NCI-H748 (cell line): Measurements from ENCODE around the gene CARD6.
A peak's percentile ranks its signal among the peaks of the same experiment; 100 is the strongest.
"Not testable (repeated sequence)": the region's sequence is repeated elsewhere in the genome, so short reads cannot be mapped to it uniquely, and the experiment has no call there.

Experiments used
- DNase-seq: peaks from one replicate; lab custom pipeline; 2025; ENCODE audit not compliant: unreplicated experiment; lab: John Stamatoyannopoulos, UW

The CARD6 gene

GRCh38 chr5:40869384-40869783 lies 28.2 kb downstream of the CARD6 start:
- no peak for DNase-seq

- DNase-seq: no peak
These were observed 30.0 kb downstream of the CARD6 start for GRCh38 chr5:40871177-40871576.

- not testable (repeated sequence) for DNase-seq
These were observed 31.1 kb downstream of the CARD6 start for GRCh38 chr5:40872253-40872652.

GRCh38 chr5:40873286-40873880 lies 32.2 kb downstream of the CARD6 start:
- DNase-seq: no peak

GRCh38 chr5:40875958-40876357 lies 34.8 kb downstream of the CARD6 start:
- DNase-seq: no peak

GRCh38 chr5:40877371-40877988 lies 36.3 kb downstream of the CARD6 start:
- no peak for DNase-seq

GRCh38 chr5:40879163-40879942 lies 38.2 kb downstream of the CARD6 start:
- DNase-seq: peak; percentile 56

GRCh38 chr5:40882291-40882690 lies 41.1 kb downstream of the CARD6 start:
- DNase-seq: no peak

- not testable (repeated sequence) for DNase-seq
These were observed 41.9 kb downstream of the CARD6 start for GRCh38 chr5:40883051-40883450.

- DNase-seq: peak; percentile 58
These were observed 54.6 kb downstream of the CARD6 start for GRCh38 chr5:40895440-40896425.

GRCh38 chr5:40904205-40904993 lies 63.2 kb downstream of the CARD6 start:
- peak; percentile 89 for DNase-seq

- DNase-seq: no peak
These were observed 63.8 kb downstream of the CARD6 start for GRCh38 chr5:40904994-40905306.

- peak; percentile 75 for DNase-seq
These were observed 65.2 kb downstream of the CARD6 start for GRCh38 chr5:40906351-40906751.

- DNase-seq: no peak
These were observed 68.1 kb downstream of the CARD6 start, which contains the start of gene C7 for GRCh38 chr5:40909264-40909663. Gene C7 (plus strand): TSS chr5:40909497. CDS start chr5:40909611, 114 bp downstream.

- DNase-seq: no peak
These were observed 68.6 kb downstream of the CARD6 start for GRCh38 chr5:40909723-40910122.
